Activated naive CD8-positive, alpha-beta T cell treated with anti-CD3 and anti-CD28 coated beads for 36 hours (primary cell): ENCODE measurements around the gene ACTR2. TPM values are rescaled to one million over a fixed set of nuclear protein-coding genes. Genes with fewer than 3 reads are reported as not detected.
A peak's percentile ranks its signal among the peaks of the same experiment; 100 is the strongest.

Experiments used
- DNase-seq: peaks from one replicate; pipeline ENCODE4 v3.0.0; 2021
- H3K27ac Mint-ChIP-seq: one replicate; pipeline ENCODE4 v1.8.0; 2022; ENCODE audit warnings: mild to moderate bottlenecking, moderate library complexity, mixed read lengths
- H3K27me3 Mint-ChIP-seq: one replicate; pipeline ENCODE4 v1.8.0; 2022; ENCODE audit warnings: mild to moderate bottlenecking, mixed read lengths
- H3K36me3 Mint-ChIP-seq: one replicate; pipeline ENCODE4 v1.8.0; 2021; ENCODE audit warnings: mild to moderate bottlenecking, mixed read lengths
- H3K4me1 Mint-ChIP-seq: one replicate; pipeline ENCODE4 v1.8.0; 2021; ENCODE audit warnings: mixed read lengths
- H3K4me3 Mint-ChIP-seq: one replicate; pipeline ENCODE4 v1.8.0; 2022; ENCODE audit warnings: mild to moderate bottlenecking, moderate library complexity, mixed read lengths
- H3K9me3 Mint-ChIP-seq: one replicate; pipeline ENCODE4 v1.8.0; 2022; ENCODE audit warnings: mixed read lengths
- total RNA-seq, 2 experiments: library from RNA; stranded (reverse); gene quantifications; one replicate each; pipeline ENCODE4 v1.2.3, GENCODE V29; 2021

Gene ACTR2
- total RNA-seq, 2 experiments from 2014 or later: 298 to 299 TPM

DNA sequence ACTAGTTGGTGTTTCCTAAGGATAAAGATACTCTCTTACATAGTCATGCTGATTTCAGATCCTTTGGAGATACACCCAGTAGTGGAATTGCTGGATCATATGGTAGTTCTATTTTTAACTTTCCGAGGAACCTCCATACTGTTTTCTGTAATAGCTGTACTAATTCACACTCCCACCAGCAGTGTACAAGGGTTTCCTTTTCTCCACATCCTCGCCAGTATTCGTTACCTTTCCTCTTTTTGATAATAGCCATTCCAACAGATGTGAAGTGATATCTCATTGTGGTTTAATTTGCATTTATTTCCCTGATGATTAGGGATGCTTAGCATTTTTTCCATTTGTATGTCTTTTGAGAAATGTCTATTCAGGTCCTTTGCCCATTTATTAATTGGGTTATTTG lies 34.0 kb downstream of the ACTR2 start:
- H3K4me3 Mint-ChIP-seq: no peak overlapping the region
- no peaks in the 10 kb centered on the region for H3K9me3 Mint-ChIP-seq
- DNase-seq: no peak
- peak overlapping the region; percentile 56 for H3K27ac Mint-ChIP-seq
- peaks cover 24% of the 10 kb centered on the region for H3K36me3 Mint-ChIP-seq
- no peaks in the 10 kb centered on the region for H3K27me3 Mint-ChIP-seq
- H3K4me1 Mint-ChIP-seq: peaks cover 34% of the 10 kb centered on the region

DNA sequence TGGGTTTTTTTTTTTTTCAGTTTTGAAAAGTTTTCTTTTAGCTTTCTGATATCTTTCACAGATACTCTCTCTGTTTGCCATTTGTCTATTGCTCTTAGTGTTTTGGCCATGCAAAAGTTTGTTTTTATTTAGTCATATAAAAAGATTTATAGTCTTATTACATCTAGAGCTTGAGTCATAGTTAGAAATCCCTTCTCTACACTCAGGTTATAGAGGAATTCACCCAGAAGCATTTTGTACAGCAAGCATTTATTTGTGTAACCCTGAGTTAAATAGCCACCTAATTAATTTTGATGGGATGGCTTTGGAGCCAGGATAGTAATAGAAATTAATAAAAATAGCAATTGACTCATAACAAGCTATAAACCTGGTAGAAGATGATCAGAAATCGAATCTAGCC lies 35.6 kb downstream of the ACTR2 start:
- Mint-ChIP-seq H3K4me1 (peaks cover 27% of the 10 kb centered on the region), H3K36me3 (peaks cover 24% of the 10 kb centered on the region), H3K9me3 (no peaks in the 10 kb centered on the region), H3K4me3 (no peak overlapping the region), H3K27ac (no peak overlapping the region), H3K27me3 (no peaks in the 10 kb centered on the region)
- DNase-seq: no peak

DNA sequence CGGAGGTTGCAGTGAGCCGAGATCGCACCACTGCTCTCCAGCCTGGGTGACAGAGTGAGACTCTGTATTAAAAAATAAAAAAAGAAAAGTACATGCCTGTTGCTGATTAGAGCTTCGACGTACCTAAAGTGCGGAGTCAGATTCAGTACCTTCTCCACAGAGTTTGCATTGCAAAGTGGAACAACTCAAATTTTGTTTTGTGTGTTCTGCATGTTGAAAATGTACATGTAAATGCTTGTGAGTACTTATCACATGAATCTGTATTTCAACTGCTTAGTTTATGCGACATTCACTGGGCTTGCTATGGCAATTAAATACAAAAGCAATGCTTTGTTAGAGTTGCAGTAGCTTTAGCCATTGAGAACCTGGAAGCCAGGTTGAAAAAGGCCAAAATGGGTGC lies 36.4 kb downstream of the ACTR2 start:
- Mint-ChIP-seq H3K27ac (no peak overlapping the region), H3K36me3 (peaks cover 24% of the 10 kb centered on the region)

DNA sequence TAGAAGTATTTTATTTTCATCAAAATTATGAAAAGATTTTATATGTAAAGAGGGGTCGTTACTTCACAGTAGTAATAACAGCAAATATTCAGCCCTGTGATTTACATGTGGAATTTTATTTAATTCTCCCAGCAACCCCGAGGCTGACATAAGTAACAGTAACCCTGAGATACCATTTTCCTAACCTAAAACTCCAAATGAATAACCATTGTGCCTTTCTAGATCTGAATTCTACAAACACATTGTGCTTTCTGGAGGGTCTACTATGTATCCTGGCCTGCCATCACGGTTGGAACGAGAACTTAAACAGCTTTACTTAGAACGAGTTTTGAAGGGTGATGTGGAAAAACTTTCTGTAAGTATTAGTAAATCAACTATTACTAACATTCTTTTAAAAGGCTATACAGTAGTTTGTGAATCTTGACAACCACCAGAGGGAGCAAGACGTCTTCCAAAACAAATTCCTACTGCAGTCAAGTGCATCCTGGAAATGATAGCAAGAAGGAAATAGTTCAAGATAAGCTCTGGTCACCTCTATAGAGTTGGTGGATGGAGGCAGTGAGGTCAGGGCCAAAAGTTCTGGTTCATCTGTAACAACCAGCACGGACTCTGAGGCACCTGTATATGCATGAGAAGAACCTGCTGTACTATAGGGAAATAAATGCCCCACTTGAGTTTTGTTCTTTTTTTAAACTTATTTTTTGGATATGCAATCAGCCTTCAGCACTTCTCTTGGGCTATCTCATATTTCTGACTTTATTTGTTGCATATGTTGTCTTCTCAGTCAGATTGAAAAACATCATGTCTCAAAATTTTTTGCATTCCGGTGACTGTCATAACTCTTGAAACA lies 37.4 kb downstream of the ACTR2 start:
- H3K27me3 Mint-ChIP-seq: no peaks in the 10 kb centered on the region
- no peak overlapping the region for H3K4me3 Mint-ChIP-seq
- peaks cover 22% of the 10 kb centered on the region for H3K4me1 Mint-ChIP-seq
- peaks cover 24% of the 10 kb centered on the region for H3K36me3 Mint-ChIP-seq
- no peak for DNase-seq
- H3K27ac Mint-ChIP-seq: no peak overlapping the region
- no peaks in the 10 kb centered on the region for H3K9me3 Mint-ChIP-seq

More for the DNA sequence above, 36.4 kb downstream of the ACTR2 start:
- Mint-ChIP-seq H3K4me3 (no peak overlapping the region), H3K4me1 (peaks cover 22% of the 10 kb centered on the region), H3K9me3 (no peaks in the 10 kb centered on the region), H3K27me3 (no peaks in the 10 kb centered on the region)
- no peak for DNase-seq

DNA sequence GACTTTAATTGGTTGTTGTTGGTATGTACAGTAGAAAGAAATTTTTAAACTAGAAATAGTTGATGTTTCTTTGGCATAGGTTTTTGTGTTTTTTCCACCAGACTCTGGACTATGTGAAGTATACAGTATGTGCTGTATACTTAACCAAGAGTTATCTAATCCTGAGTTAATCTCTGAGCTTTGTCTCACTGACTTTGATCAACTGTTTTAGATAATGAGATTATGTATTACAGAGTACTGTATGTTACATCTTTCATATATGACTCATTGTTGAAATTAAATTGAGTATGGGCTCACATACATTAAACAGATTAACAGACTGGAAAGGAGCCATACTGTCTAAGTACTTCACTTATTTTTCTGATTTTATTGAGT lies 38.0 kb downstream of the ACTR2 start:
- Mint-ChIP-seq H3K4me3 (no peak overlapping the region), H3K36me3 (peaks cover 24% of the 10 kb centered on the region), H3K27me3 (no peaks in the 10 kb centered on the region), H3K4me1 (peaks cover 22% of the 10 kb centered on the region), H3K27ac (no peak overlapping the region), H3K9me3 (no peaks in the 10 kb centered on the region)
- DNase-seq: no peak

DNA sequence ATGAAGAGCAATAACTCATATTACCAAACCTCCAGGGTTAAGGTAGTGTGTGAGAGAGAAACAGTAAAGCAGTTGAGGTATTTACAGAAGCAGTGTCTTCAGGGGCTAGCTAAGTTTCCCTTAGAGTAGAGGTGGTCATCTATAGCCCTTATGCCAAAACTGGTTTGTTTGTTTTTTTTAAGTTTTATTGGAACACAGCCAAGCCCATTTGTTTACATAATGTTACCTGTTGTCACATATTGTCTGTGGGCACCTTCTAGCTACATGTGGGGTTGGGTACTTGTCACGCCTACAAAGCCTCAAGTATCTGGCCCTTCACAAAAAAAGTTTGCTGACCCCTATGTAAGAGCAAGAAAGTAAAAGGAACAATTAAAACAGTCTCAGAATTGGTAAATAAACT lies 39.4 kb downstream of the ACTR2 start:
- Mint-ChIP-seq H3K27me3 (no peaks in the 10 kb centered on the region), H3K9me3 (no peaks in the 10 kb centered on the region), H3K27ac (peak overlapping the region; percentile 43), H3K4me1 (peaks cover 17% of the 10 kb centered on the region), H3K36me3 (peaks cover 18% of the 10 kb centered on the region), H3K4me3 (no peak overlapping the region)
- no peak for DNase-seq

DNA sequence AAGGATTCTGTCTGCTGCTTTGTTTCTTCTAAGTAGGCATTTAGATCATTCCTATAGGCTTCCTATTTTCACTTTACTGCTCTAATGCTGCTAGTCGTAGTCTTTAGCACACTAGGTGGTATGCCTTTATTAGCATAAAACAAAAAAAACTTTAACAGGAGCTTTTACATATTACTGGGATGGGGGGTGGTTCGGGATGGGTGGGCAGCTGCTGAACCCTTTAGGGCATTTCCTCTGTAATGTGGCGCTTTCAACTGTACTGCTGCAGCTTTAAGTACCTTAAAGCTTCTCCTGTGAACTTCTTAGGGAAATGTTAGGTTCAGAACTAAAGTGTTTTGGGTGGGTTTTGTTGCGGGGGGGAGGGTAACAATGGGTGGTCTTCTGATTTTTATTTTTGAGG lies 41.3 kb downstream of the ACTR2 start:
- H3K4me1 Mint-ChIP-seq: peaks cover 17% of the 10 kb centered on the region
- H3K36me3 Mint-ChIP-seq: peaks cover 26% of the 10 kb centered on the region
- no peak for DNase-seq
- no peak overlapping the region for H3K27ac Mint-ChIP-seq
- H3K9me3 Mint-ChIP-seq: no peaks in the 10 kb centered on the region
- no peaks in the 10 kb centered on the region for H3K27me3 Mint-ChIP-seq
- no peak overlapping the region for H3K4me3 Mint-ChIP-seq

DNA sequence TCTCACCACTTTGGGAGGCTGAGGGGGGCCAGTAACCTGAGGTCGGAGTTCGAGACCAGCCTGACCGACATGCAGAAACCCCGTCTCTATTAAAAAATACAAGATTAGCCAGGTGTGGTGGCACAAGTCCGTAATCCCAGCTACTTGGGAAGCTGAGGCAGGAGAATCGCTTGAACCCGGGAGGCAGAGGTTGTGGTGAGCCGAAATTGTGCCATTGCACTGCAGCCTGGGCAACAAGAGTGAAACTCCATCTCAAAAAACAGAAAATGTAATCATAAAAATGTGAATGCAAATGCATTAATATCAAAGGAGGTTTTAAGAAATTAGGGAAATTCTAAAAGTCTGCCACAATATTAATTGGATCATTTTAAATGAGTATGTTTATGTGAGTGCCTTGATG lies 45.7 kb downstream of the ACTR2 start:
- no peaks in the 10 kb centered on the region for H3K27me3 Mint-ChIP-seq
- H3K36me3 Mint-ChIP-seq: peaks cover 8% of the 10 kb centered on the region
- H3K27ac Mint-ChIP-seq: no peak overlapping the region
- no peak for DNase-seq
- peaks cover 6% of the 10 kb centered on the region for H3K4me1 Mint-ChIP-seq
- no peaks in the 10 kb centered on the region for H3K9me3 Mint-ChIP-seq
- H3K4me3 Mint-ChIP-seq: no peak overlapping the region

DNA sequence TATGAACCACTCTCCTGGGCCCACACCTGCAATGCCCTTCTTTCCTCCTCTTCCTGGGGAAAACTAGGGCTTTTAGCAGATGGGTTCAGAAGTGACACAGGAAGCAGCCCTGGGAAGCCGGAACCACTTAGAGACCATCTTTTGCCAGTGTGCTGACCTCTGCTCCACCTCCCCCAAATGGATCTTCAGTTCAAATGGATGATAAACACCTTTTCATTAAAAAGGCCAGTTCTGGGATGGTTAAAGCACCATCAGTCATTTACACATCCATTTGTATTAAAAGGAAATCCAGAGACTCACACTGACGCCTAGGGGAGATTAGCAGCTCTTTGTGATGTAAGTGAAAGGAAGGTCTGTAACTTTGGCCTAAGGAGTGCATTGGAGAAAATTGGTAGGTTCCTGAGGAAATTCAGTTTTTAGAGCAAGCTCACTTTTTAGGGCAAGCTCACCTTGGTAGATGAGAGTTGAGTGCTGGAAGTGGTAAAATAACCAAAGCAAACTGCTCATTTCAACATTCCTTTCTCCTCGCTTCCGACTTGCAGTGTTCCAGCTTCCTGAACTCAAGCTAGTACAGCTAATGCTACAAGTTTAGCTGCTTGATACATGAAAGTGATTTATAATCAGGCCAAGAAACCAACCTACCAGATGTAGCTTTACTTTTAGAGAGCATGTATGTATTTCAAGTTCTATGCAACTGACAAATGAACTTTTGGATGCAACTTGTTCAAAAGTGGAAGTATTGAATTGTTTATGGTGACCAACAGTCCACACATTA lies 47.7 kb downstream of the ACTR2 start:
- Mint-ChIP-seq H3K27me3 (no peaks in the 10 kb centered on the region), H3K27ac (no peak overlapping the region), H3K36me3 (peaks cover 8% of the 10 kb centered on the region), H3K9me3 (no peaks in the 10 kb centered on the region), H3K4me1 (peaks cover 14% of the 10 kb centered on the region), H3K4me3 (no peak overlapping the region)
- no peak for DNase-seq

DNA sequence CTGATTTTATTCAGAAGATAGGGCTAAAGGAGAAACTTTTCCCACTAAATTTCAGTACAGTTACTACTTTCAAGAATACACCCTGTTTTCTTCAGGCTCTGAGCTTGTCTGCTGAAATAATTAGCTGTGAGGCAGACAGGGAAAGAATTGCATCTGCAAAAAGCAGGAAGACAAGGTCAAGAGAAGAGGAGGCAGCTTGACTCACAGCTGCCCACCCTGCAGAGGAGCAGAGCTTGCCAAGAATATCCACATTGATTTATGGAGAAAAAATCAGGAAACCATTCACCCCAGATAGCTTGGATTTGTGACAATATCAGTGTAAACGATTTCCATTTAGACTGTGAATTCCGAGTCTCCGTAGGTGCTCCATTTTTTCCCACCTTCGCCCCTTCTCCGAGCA lies 49.0 kb downstream of the ACTR2 start:
- H3K4me3 Mint-ChIP-seq: no peak overlapping the region
- no peak overlapping the region for H3K27ac Mint-ChIP-seq
- no peaks in the 10 kb centered on the region for H3K27me3 Mint-ChIP-seq
- no peak for DNase-seq
- H3K4me1 Mint-ChIP-seq: peaks cover 14% of the 10 kb centered on the region
- H3K36me3 Mint-ChIP-seq: peaks cover 8% of the 10 kb centered on the region
- H3K9me3 Mint-ChIP-seq: no peaks in the 10 kb centered on the region

DNA sequence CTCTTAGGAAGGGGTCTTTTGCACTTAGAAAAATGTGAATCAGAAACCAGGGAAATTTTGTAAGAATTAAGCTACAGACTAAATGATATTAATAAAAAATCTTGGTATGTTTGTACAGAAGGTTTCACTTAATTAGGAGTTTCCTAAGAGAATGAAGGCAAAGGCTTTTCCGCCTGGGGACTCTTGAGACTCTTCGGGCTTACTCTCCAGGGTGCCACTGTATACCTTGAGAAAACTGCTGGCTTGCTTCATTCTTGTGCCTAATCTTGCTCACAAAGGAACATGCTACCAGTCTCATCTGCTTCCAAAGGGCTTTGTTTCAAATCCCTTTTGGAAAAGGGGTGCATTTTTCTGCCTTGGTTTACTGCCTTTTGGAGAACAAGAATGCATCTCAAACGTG lies 49.5 kb downstream of the ACTR2 start:
- Mint-ChIP-seq H3K27me3 (no peaks in the 10 kb centered on the region), H3K27ac (no peak overlapping the region), H3K36me3 (peaks cover 7% of the 10 kb centered on the region), H3K4me1 (peaks cover 14% of the 10 kb centered on the region), H3K9me3 (no peaks in the 10 kb centered on the region), H3K4me3 (no peak overlapping the region)
- no peak for DNase-seq

DNA sequence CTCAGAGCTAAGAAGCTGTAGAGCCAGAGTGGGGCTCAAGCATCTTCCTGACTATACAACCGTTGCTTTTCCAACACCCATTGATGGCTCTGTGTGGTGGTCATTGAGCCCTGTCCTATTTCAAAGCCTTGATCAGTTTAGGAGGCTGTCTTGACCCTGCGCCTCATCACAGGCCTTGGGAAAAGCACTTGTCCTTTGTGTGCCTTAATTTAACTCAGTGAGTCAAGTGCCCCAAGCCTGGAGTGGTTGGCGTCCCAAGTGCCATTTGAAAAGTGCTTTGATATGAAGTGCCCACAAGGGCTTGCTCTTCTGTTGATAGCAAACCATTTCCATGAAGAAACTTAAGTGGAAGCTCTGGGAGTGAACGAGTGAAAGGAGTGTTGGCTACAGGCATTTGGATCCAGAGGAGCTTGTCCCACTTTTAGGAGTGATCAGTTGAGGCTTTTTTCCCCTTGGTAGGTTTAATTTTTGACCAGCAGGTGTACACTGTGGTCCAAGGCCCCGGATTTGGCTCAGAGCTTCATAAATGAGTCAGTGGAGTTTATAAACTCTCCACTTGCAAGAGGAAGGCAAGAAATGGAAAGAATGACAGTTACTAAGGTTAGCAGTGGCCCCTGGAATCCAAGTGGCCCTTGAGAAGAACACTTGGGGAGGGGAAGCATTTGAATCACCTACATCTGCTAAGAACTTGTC lies 50.3 kb downstream of the ACTR2 start:
- no peak for DNase-seq
- peaks cover 2% of the 10 kb centered on the region for H3K36me3 Mint-ChIP-seq
- no peak overlapping the region for H3K4me3 Mint-ChIP-seq
- H3K4me1 Mint-ChIP-seq: peaks cover 12% of the 10 kb centered on the region
- no peak overlapping the region for H3K27ac Mint-ChIP-seq
- H3K9me3 Mint-ChIP-seq: no peaks in the 10 kb centered on the region
- H3K27me3 Mint-ChIP-seq: no peaks in the 10 kb centered on the region

DNA sequence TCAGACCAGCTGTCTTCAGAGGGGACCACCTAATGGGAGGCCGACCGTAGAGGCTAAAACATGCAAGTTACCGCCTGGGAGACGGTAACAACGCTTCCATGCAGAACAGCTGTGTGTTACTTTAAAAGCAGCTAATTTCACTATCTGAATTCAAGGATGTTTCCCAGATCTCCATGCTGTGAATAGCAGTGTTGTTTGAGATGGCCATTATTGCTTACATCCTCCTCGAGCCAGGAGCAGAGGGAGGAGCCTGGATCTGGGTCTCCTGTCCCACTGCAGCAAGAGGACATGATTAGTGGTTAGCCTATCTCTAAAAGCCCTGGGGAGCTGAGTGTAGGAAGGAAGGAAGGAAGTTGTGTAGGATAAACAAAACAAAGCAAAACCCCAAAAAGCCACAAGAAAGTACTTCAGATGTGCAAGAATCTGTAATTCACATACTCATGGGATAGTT lies 50.9 kb downstream of the ACTR2 start:
- H3K27ac Mint-ChIP-seq: no peak overlapping the region
- DNase-seq: no peak
- H3K36me3 Mint-ChIP-seq: peaks cover under 1% of the 10 kb centered on the region
- H3K4me1 Mint-ChIP-seq: peaks cover 12% of the 10 kb centered on the region
- no peak overlapping the region for H3K4me3 Mint-ChIP-seq
- no peaks in the 10 kb centered on the region for H3K27me3 Mint-ChIP-seq
- H3K9me3 Mint-ChIP-seq: no peaks in the 10 kb centered on the region

DNA sequence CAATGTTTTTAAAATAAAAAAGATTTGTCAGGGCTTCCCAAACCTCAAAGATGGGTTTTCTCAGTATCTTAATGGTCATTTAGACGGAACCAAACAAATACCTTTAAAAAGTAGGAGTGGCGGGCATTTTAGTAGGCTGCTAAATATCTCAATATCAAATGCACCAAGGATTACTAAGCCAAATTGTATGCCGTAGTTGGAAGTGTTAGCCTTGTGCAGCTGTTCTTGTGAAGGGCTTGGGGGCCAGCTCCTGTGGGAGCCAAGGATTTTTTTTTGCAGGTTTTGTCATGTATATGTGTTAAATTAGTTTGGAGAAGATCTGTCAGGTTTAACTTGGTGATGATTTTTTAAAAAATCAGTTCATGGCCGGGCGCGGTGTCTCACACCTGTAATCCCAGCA lies 52.1 kb downstream of the ACTR2 start:
- H3K27ac Mint-ChIP-seq: no peak overlapping the region

DNA sequence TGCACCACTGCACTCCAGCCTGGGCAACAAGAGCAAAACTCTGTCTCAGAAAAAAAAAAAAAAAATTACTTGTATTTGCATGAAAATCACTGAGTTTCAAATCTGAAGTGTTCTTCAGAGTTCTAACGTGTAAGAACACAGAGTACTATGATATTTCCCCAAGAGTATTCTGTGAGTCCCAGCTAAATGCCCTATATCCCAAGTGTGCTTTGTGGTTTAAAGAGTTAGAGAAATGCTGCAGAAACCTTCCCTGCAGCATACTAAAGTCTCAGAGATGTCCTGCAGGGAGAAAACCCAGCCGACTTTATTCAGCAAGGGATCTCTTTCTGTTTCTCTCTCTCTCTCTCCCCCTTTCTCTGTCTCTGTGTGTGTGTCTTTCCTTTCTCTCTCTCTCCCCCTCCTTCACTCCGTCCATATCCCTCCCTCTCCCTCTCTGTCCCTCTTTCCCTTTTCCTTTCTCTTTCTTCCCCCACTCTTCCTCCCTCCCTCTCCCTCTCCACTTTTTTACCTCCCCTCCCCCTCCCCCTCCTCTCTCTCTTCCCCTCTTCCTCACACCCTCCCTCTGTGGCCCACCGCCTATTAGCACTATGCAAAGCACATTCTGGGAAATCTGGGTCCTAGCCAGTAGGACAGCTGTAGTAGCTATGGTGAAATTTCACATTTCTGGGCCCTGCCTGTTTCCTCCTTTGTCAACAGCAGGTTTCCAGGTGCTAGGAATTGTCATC lies 54.2 kb downstream of the ACTR2 start:
- H3K27ac Mint-ChIP-seq: no peak overlapping the region
- DNase-seq: no peak
- H3K27me3 Mint-ChIP-seq: no peaks in the 10 kb centered on the region

More for the DNA sequence above, 52.1 kb downstream of the ACTR2 start:
- no peaks in the 10 kb centered on the region for H3K9me3 Mint-ChIP-seq
- H3K4me3 Mint-ChIP-seq: no peak overlapping the region
- DNase-seq: no peak
- H3K36me3 Mint-ChIP-seq: no peaks in the 10 kb centered on the region
- no peaks in the 10 kb centered on the region for H3K27me3 Mint-ChIP-seq
- H3K4me1 Mint-ChIP-seq: peaks cover 12% of the 10 kb centered on the region

More for the DNA sequence above, 54.2 kb downstream of the ACTR2 start:
- H3K4me3 Mint-ChIP-seq: no peak overlapping the region
- H3K4me1 Mint-ChIP-seq: peaks cover 12% of the 10 kb centered on the region
- no peaks in the 10 kb centered on the region for H3K36me3 Mint-ChIP-seq
- H3K9me3 Mint-ChIP-seq: no peaks in the 10 kb centered on the region
